ENCODE results near the gene NEMP1. TPM values are rescaled to one million over a fixed set of nuclear protein-coding genes. Genes with fewer than 3 reads are reported as not detected.
"Not testable (repeated sequence)": the region's sequence is repeated elsewhere in the genome, so short reads cannot be mapped to it uniquely, and the experiment has no call there.

Gene NEMP1
- polyA plus RNA-seq, 1 donor (not counting 4 experiments of a cell fraction or from before 2014, with no cell fraction given), result 18.6 TPM

GRCh38 chr12:57055824-57056223 lies 22.8 kb downstream of the NEMP1 start:
- Histone ChIP-seq H3K27me3 (ENCODE audit: control insufficient read depth, extremely low read depth, insufficient read depth, low read length) (no peaks in the 10 kb centered on the region), H3K9me3 (ENCODE audit: control insufficient read depth, low read depth, low read length) (no peaks in the 10 kb centered on the region), H3K9me1 (ENCODE audit: control insufficient read depth, extremely low read depth, insufficient read depth, low read length) (no peaks in the 10 kb centered on the region), H3K79me2 (ENCODE audit: control insufficient read depth, insufficient read depth, low read length) (no peaks in the 10 kb centered on the region), H3K27ac (ENCODE audit: control insufficient read depth, insufficient read depth, low read length) (no peak overlapping the region), H2AFZ (ENCODE audit: control insufficient read depth, low read length) (no peak overlapping the region), H3K9ac (ENCODE audit: control insufficient read depth, extremely low read depth, insufficient read depth, low read length) (no peak overlapping the region), H3K4me2 (ENCODE audit: control insufficient read depth, extremely low read depth, insufficient read depth, low read depth, low read length) (no peak overlapping the region), H3K4me3 (ENCODE audit: control insufficient read depth in 2 of 3, extremely low read depth in 1 of 3, insufficient read depth in 2 of 3, low read depth in 1 of 3, low read length in 3 of 3) (no peak overlapping the region), H4K20me1 (ENCODE audit: control insufficient read depth, extremely low read depth, insufficient read depth, low read length) (no peaks in the 10 kb centered on the region), H3K4me1 (ENCODE audit: control insufficient read depth, extremely low read depth, insufficient read depth, low read length) (no peaks in the 10 kb centered on the region), H3K36me3 (ENCODE audit: control insufficient read depth in 2 of 2, extremely low read depth in 1 of 2, insufficient read depth in 2 of 2, low read length in 2 of 2) (peaks cover 12 to 26% of the 10 kb centered on the region in 2 experiments)
- dilution Hi-C loops (cut with MboI; ENCODE audit: extremely low pct_ligation_motif_present, low sequenced_read_pairs), result no loop called here
- no peak for DNase-seq (ENCODE audit: low read depth, low spot score)
- no peak for FAIRE-seq
- TF ChIP-seq EZH2 (IDR thresholded peaks at IDR 0.05; ENCODE audit: low read length), result no peak

- H2AFZ ChIP-seq (ENCODE audit: control insufficient read depth, low read length); H3K4me1 ChIP-seq (ENCODE audit: control insufficient read depth, extremely low read depth, insufficient read depth, low read length); H3K9ac ChIP-seq (ENCODE audit: control insufficient read depth, extremely low read depth, insufficient read depth, low read length); H3K4me3 ChIP-seq (ENCODE audit: control insufficient read depth in 2 of 3, extremely low read depth in 1 of 3, insufficient read depth in 2 of 3, low read depth in 1 of 3, low read length in 3 of 3); DNase-seq (ENCODE audit: low read depth, low spot score); H3K27me3 ChIP-seq (ENCODE audit: control insufficient read depth, extremely low read depth, insufficient read depth, low read length); H4K20me1 ChIP-seq (ENCODE audit: control insufficient read depth, extremely low read depth, insufficient read depth, low read length); H3K9me1 ChIP-seq (ENCODE audit: control insufficient read depth, extremely low read depth, insufficient read depth, low read length); H3K9me3 ChIP-seq (ENCODE audit: control insufficient read depth, low read depth, low read length); H3K79me2 ChIP-seq (ENCODE audit: control insufficient read depth, insufficient read depth, low read length); H3K27ac ChIP-seq (ENCODE audit: control insufficient read depth, insufficient read depth, low read length); FAIRE-seq; dilution Hi-C loops (cut with MboI; ENCODE audit: extremely low pct_ligation_motif_present, low sequenced_read_pairs); H3K4me2 ChIP-seq (ENCODE audit: control insufficient read depth, extremely low read depth, insufficient read depth, low read depth, low read length): not testable (repeated sequence)
- peaks cover 7 to 18% of the 10 kb centered on the region in 2 experiments for H3K36me3 ChIP-seq (ENCODE audit: control insufficient read depth in 2 of 2, extremely low read depth in 1 of 2, insufficient read depth in 2 of 2, low read length in 2 of 2)
Observed at GRCh38 chr12:57053901-57054300, 24.7 kb downstream of the NEMP1 start.

GRCh38 chr12:57053146-57053545 lies 25.4 kb downstream of the NEMP1 start:
- dilution Hi-C loops (cut with MboI; ENCODE audit: extremely low pct_ligation_motif_present, low sequenced_read_pairs); FAIRE-seq: not testable (repeated sequence)

More at GRCh38 chr12:57053146-57053545, 25.4 kb downstream of the NEMP1 start:
- H3K9ac ChIP-seq (ENCODE audit: control insufficient read depth, extremely low read depth, insufficient read depth, low read length); H3K9me1 ChIP-seq (ENCODE audit: control insufficient read depth, extremely low read depth, insufficient read depth, low read length); H3K4me3 ChIP-seq (ENCODE audit: control insufficient read depth in 2 of 3, extremely low read depth in 1 of 3, insufficient read depth in 2 of 3, low read depth in 1 of 3, low read length in 3 of 3); H4K20me1 ChIP-seq (ENCODE audit: control insufficient read depth, extremely low read depth, insufficient read depth, low read length); H3K4me1 ChIP-seq (ENCODE audit: control insufficient read depth, extremely low read depth, insufficient read depth, low read length); H3K9me3 ChIP-seq (ENCODE audit: control insufficient read depth, low read depth, low read length); H2AFZ ChIP-seq (ENCODE audit: control insufficient read depth, low read length); H3K27me3 ChIP-seq (ENCODE audit: control insufficient read depth, extremely low read depth, insufficient read depth, low read length); H3K27ac ChIP-seq (ENCODE audit: control insufficient read depth, insufficient read depth, low read length); H3K79me2 ChIP-seq (ENCODE audit: control insufficient read depth, insufficient read depth, low read length); DNase-seq (ENCODE audit: low read depth, low spot score); H3K4me2 ChIP-seq (ENCODE audit: control insufficient read depth, extremely low read depth, insufficient read depth, low read depth, low read length): not testable (repeated sequence)
- H3K36me3 ChIP-seq (ENCODE audit: control insufficient read depth in 2 of 2, extremely low read depth in 1 of 2, insufficient read depth in 2 of 2, low read length in 2 of 2), result peaks cover 3 to 11% of the 10 kb centered on the region in 2 experiments
